ENCODE results near the gene FTH1.
A peak's percentile ranks its signal among the peaks of the same experiment; 100 is the strongest.

DNA sequence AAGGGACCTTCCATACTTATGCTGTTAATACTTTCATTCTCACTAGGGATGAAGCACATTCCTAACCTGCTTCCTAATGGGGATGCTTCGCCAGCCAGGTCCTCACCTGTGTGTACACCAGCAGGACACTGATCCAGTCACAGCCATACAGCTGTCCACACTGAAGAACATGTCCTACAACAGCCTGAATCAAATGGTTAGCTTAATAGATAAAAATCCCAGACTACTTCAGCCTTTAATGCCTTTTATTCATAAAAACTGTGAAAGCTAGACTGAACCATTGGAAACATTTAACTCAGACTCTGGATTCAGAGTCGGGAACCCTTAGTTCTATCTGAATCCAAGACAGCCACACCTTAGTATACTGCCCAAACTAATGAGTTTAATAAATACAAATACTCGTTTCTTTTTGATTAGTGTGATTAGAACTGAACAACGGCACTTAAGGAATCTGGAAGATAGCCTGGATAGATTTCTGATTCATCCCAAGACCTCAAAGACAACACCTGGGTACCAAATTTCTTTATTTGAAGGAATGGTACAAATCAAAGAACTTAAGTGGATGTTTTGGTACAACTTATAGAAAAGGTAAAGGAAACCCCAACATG lies 3.3 kb downstream of the FTH1 start:
- TF ChIP-seq POLR2A (IDR thresholded peaks at IDR 0.05; ENCODE audit: low read length) (peak; percentile 35), GATA1 (IDR thresholded peaks at IDR 0.05; ENCODE audit: low read depth, low read length) (no peak)
